Glomerular visceral epithelial cell (primary cell): ENCODE data around the gene SAMD4B.

Source experiments
- DNase-seq: peaks from one replicate; pipeline ENCODE4 v3.0.0-alpha.2; 2016; ENCODE audit errors: extremely low spot score

The SAMD4B gene

DNA sequence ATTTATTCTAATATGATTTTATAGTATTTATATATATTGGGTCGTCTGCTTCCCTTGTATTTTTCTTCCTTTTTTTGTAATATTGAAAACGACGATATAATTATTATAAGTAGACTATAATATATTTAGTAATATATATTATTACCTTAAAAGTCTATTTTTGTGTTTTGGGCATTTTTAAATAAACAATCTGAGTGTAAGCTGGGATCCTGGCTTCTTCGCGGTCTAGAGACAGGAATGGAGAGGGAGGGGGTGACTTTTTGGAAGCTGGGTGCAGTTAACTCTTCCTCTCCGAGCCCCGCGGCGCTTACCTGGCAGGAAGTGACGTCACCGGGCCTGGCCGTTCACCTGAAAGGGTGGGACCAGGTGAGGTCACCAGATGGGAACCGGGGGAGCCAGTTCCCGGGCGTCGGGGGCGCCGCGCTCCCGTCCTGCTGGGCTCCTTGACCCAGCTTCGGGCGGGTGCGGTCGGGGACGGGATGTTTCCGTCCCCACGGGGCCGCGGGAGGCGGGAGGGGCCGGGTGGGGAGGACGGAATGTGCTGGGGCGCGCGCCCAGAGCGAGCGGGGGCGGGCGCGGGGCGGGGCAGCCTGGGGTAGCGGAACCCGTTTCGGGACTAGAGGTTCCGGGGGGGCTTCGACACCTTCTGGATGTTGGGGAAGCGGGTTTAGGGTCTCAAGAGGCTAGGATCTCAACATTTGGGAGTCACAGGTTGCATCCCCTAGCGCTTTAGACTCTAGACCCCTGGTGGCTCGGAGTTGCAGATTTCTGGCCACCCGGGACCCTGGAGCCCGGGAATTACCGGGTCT lies 67.2 kb downstream of the SAMD4B start:
- DNase-seq = peak; percentile 57

- DNase-seq = peak; percentile 41
These were observed 68.0 kb downstream of the SAMD4B start for GRCh38 chr19:39410017-39410830.

DNA sequence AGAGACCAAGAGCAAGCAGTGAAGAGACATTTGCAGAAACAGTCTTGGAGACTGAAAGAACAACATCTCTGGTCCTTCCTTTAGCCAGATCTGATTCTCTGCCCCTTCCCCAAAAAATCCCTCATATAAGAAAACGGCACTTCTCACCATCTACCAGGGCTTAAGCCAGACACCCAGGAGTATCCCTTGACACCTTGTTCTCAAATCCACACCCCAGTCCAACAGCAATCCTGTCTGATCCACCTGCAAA lies 68.5 kb downstream of the SAMD4B start:
- DNase-seq = no peak

GRCh38 chr19:39411081-39411831 lies 69.0 kb downstream of the SAMD4B start:
- DNase-seq = no peak

- DNase-seq = peak; percentile 94
These were observed 69.5 kb downstream of the SAMD4B start for GRCh38 chr19:39411832-39412099.

DNA sequence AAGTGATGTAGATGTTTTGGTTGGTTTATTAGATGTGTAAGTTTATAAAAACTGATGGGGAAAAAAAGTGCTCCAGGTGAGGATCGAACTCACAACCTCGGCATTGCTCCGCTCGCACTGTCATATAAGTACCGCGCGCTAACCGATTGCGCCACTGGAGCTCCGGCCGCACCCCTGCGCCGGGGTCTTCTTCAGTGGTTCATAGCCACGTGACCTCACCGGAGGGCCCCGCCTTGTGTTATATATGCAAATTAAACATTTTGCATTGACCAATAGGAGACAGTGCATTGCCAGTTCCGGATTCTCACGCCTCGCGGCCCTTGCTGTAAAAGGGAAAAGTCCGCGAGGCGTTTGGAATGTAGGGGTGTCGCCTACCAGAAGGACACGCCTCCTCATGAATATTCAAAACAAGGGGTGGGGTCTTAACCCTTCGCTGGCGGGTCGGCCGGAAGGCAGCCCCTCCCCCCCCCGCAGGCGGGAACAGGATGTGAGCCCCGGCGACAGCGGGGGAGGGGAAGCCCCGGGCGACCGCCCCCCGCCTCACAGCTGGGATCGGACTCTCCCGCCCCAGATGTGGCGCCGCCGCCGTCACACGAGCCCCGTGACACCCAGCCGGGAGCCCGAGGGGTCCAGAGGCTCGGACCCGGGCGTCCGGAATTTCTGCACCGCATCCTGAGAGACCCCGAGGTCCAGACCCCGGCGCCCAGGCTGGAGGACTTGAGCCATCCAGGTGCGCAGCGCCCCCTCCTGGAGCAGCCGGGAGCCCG lies 70.1 kb downstream of the SAMD4B start, which contains the start of gene PLEKHG2:
TSS of gene PLEKHG2 (plus strand) at position 570 of the 767 bp plus-strand sequence. CDS start 1,418 bp downstream, outside the sequence.
- peak; percentile 100 for DNase-seq

DNA sequence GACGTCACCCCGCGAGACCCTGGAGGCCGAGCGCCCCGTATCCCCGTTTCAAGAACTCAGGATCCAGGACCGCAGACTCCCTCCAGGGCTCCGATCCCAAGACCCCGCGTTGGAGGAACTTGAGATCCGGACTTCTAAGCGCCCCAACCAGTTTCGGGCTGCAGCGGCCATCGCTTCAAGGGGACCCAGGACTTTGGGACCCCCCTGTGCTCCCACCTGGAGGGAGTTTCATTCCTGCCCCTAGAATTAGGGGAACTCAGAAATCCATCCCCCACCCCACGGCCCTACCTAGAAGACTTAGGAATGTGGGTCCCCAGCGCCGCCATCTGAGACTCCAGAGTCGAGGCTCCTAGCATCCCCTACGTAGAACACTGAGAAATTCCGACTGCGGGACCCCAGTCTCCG lies 70.6 kb downstream of the SAMD4B start:
- no peak for DNase-seq

- DNase-seq = peak; percentile 55
These were observed 71.2 kb downstream of the SAMD4B start for GRCh38 chr19:39413272-39413910.

GRCh38 chr19:39413911-39414608 lies 71.8 kb downstream of the SAMD4B start:
- DNase-seq = peak; percentile 45

GRCh38 chr19:39415111-39416046 lies 73.2 kb downstream of the SAMD4B start:
- no peak for DNase-seq

DNA sequence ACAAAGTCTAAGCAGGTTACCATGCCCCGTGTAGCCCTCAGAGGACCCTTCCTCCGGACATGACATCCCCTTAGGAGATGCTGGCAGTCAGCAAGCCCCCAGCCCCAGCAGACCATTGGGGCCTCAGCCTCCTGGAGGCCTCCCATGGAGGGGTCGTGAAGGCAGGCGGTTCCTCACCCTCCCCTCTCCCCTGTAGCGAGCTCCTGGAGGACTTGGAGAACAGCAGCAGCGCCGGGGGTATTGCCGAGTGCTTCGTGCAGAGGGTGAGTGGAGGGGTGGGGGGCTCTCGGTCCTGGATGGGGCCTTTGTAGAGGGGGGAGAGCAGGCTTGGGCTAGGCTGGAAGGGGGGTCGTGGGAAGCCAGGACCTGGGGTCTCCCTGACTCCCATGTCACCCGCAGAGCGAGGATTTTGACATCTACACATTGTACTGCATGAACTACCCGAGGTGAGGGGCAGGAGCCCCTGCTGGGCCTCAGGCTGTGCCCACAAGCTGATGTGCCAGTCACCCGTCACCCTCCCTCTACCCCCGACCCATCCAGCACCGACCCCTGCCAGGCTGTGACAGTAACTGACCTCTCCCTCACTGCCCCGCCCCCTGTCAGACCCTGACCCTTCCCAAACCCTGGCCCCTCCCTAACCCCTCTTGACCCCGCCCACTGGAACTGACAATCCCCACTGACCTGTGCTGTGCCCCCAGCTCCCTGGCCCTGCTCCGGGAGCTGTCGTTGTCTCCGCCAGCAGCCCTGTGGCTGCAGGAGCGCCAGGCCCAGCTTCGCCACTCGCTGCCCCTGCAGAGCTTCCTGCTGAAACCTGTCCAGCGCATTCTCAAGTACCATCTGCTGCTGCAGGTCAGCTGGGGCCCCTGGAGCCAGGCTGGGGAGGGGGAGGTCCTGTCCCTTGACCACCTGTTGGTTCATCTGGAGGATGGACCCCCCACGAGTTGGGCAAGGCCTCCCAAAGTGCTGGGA lies 74.2 kb downstream of the SAMD4B start:
- no peak for DNase-seq

DNA sequence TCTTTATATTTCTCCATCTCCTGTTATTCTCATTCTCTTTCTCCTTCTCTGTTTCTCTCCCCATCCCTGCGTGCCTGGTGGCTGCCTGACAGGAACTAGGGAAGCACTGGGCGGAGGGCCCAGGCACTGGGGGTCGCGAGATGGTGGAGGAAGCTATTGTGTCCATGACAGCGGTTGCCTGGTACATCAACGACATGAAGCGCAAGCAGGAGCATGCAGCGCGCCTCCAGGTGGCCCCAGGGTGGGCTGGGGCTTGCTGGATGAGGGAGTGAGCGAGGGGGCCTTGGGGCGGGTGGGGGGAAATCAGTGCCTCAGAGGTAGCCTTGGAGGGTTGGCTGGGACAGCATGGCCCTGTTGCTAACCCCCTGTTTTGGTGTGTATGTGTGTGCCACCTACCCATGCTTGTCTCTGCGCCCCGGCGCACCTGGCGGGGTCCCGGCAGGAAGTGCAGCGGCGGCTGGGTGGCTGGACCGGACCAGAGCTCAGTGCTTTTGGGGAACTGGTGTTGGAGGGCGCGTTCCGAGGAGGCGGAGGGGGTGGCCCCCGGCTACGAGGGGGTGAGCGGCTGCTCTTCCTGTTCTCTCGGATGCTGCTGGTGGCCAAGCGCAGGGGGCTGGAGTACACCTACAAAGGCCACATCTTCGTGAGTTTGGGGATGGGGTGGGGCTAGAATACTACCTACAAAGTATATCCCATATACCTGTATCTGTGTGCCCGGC lies 75.4 kb downstream of the SAMD4B start:
- no peak for DNase-seq

DNA sequence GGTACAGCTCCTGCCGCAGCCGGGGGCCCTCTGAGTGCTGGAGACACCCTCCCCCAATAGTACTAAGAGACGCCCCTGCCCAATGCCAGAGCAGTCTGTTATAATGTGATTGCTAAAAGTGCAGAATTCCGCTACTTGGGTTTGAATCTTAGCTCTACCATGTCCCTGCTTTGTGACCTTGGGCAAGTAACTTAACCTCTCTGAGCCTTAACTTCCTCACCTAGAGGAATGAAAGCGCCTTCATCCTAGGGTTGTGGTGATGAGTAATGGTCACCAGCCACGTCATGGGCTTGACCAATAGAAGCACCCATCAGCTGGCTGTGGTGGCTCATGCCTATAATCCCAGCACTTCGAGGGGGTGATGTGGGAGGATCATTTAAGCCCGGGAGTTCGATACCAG lies 76.8 kb downstream of the SAMD4B start:
- DNase-seq = no peak

GRCh38 chr19:39420769-39421168 lies 78.5 kb downstream of the SAMD4B start:
- no peak for DNase-seq

- DNase-seq = no peak
These were observed 79.8 kb downstream of the SAMD4B start for GRCh38 chr19:39422020-39422419.

GRCh38 chr19:39423258-39424086 lies 81.3 kb downstream of the SAMD4B start:
- no peak for DNase-seq

GRCh38 chr19:39424934-39425333 lies 82.7 kb downstream of the SAMD4B start:
- no peak for DNase-seq
